Caco-2 (cell line): ENCODE results near the gene PLEKHG3. TPM values are rescaled to one million over a fixed set of nuclear protein-coding genes. Genes with fewer than 3 reads are reported as not detected.
A peak's percentile ranks its signal among the peaks of the same experiment; 100 is the strongest.

Experiments used
- BruUV-seq: library from RNA; stranded (reverse); fragments of 400-500 nt; replicated peaks from 2 replicates; lab custom pipeline; 2021; lab: Mats Ljungman, UMichigan
- CTCF ChIA-PET: fragments of 300-600 bp; sonication (Branson Sonifier 250); formaldehyde crosslinking; loops from one replicate; lab custom pipeline; 2022; ENCODE audit warnings: antibody characterized with exemption; lab: Charles Lee
- POLR2A ChIA-PET: fragments of 300-600 bp; sonication (Branson Sonifier 250); formaldehyde crosslinking; loops from one replicate; lab custom pipeline; 2022; ENCODE audit warnings: antibody characterized with exemption; lab: Charles Lee
- DNase-seq, 2 experiments: peaks; one replicate each; pipeline versions ENCODE4 v3.0.0 to v3.0.0-alpha.2; 2020 to 2022
- H3K27me3 ChIP-seq: replicated peaks from 2 replicates; pipeline ENCODE4 v1.6.0; 2011; ENCODE audit warnings: low read length; ENCODE audit not compliant: control insufficient read depth, insufficient read depth
- H3K36me3 ChIP-seq: 2 replicates; pipeline ENCODE4 v1.5.1; 2011; ENCODE audit warnings: low read length; ENCODE audit not compliant: control insufficient read depth, insufficient read depth
- H3K4me1 ChIP-seq: fragments of 250-450 bp; sonication (Bioruptor Pico); 2 replicates; pipeline ENCODE4 v1.5.1; 2020; ENCODE audit warnings: mild to moderate bottlenecking
- H3K4me3 ChIP-seq: 2 replicates; pipeline ENCODE4 v1.5.1; 2011; ENCODE audit warnings: low read depth, mild to moderate bottlenecking, control low read depth, low read length
- H3K9me3 ChIP-seq: fragments of 250-450 bp; sonication (Bioruptor Pico); 2 replicates; pipeline ENCODE4 v1.5.1; 2020; ENCODE audit warnings: mild to moderate bottlenecking, moderate library complexity
- H3K27ac Mint-ChIP-seq: one replicate; pipeline ENCODE4 v1.8.0; 2022; ENCODE audit warnings: mixed read lengths; ENCODE audit not compliant: unreplicated experiment
- H3K27me3 Mint-ChIP-seq: one replicate; pipeline ENCODE4 v1.8.0; 2022; ENCODE audit warnings: mixed read lengths; ENCODE audit not compliant: insufficient read depth, unreplicated experiment
- H3K36me3 Mint-ChIP-seq: one replicate; pipeline ENCODE4 v1.8.0; 2022; ENCODE audit warnings: mild to moderate bottlenecking, mixed read lengths; ENCODE audit not compliant: insufficient read depth, unreplicated experiment
- H3K4me1 Mint-ChIP-seq: one replicate; pipeline ENCODE4 v1.8.0; 2022; ENCODE audit warnings: low read depth, mixed read lengths; ENCODE audit not compliant: unreplicated experiment
- H3K4me3 Mint-ChIP-seq: one replicate; pipeline ENCODE4 v1.8.0; 2022; ENCODE audit warnings: mild to moderate bottlenecking, moderate library complexity, mixed read lengths; ENCODE audit not compliant: unreplicated experiment
- H3K9me3 Mint-ChIP-seq: one replicate; pipeline ENCODE4 v1.8.0; 2022; ENCODE audit warnings: mixed read lengths; ENCODE audit not compliant: unreplicated experiment
- CTCF ChIP-seq, 2 experiments: fragments of 200-600 bp in 1 of 2; IDR thresholded peaks; 1 replicate in 1 of 2; 2 replicates in 1 of 2; pipeline versions ENCODE4 v1.5.1 to v1.8.0; 2011 to 2022; ENCODE audit warnings: antibody characterized with exemption in 1 of 2, control low read depth in 1 of 2, inconsistent platforms in 1 of 2, low read depth in 1 of 2, low read length in 1 of 2, mild to moderate bottlenecking in 1 of 2, moderate library complexity in 1 of 2; ENCODE audit not compliant: insufficient read depth in 1 of 2, severe bottlenecking in 1 of 2, unreplicated experiment in 1 of 2
- intact Hi-C: fragments of 100-400 bp; cut with micrococcal nuclease; formaldehyde crosslinking; loops from one replicate; pipeline ENCODE4 v1.10.0; 2022; ENCODE audit not compliant: unreplicated experiment
- total RNA-seq: library from RNA; stranded (reverse); gene quantifications from 2 replicates; pipeline ENCODE4 v1.2.3, GENCODE V29; 2022

The PLEKHG3 gene
- total RNA-seq, 1 experiment from 2014 or later: 85.9 TPM

GRCh38 chr14:64698903-64699302, 5.3 kb upstream of the PLEKHG3 start:
- CTCF ChIA-PET: interaction anchor here (0.6 to 2.4 kb wide), 7 partner anchors 10 to 118 kb away, joined by 3 to 10 read pairs (median 6); no protein-coding TSS in a partner anchor
- H3K27me3 ChIP-seq: no peaks in the 10 kb centered on the region; the same call in 1 of the 2 replicates
- Mint-ChIP-seq H3K4me3 (peak overlapping the region; percentile 19), H3K27me3 (no peaks in the 10 kb centered on the region), H3K27ac (no peak overlapping the region), H3K4me1 (peaks cover 48% of the 10 kb centered on the region), H3K36me3 (peaks cover 6% of the 10 kb centered on the region), H3K9me3 (no peaks in the 10 kb centered on the region)
- H3K9me3 ChIP-seq: no peaks in the 10 kb centered on the region
- POLR2A ChIA-PET: interaction anchor here (0.6 to 1.0 kb wide), 5 partner anchors 12 to 67 kb away, joined by 3 to 7 read pairs (median 4); no protein-coding TSS in a partner anchor
- BruUV-seq: no TSS peak
- no peaks in the 10 kb centered on the region for H3K36me3 ChIP-seq
- peak; percentile 79 to 87 for DNase-seq
- H3K4me1 ChIP-seq: peaks cover 32% of the 10 kb centered on the region
- no peak overlapping the region for H3K4me3 ChIP-seq
- intact Hi-C loops: loop anchor here (2.0 kb wide), 2 partner anchors 18 to 60 kb away; no protein-coding TSS in a partner anchor
- TF ChIP-seq CTCF (IDR thresholded peaks at IDR 0.05; ENCODE audit: insufficient read depth in 1 of 2, low read depth in 1 of 2, low read length in 1 of 2, severe bottlenecking in 1 of 2, unreplicated experiment in 1 of 2): no peak

GRCh38 chr14:64700290-64700689, 3.9 kb upstream of the PLEKHG3 start:
- DNase-seq: no peak
- H3K4me1 ChIP-seq: peaks cover 27% of the 10 kb centered on the region
- Mint-ChIP-seq H3K36me3 (peaks cover 6% of the 10 kb centered on the region), H3K27me3 (no peaks in the 10 kb centered on the region), H3K4me1 (peaks cover 42% of the 10 kb centered on the region), H3K4me3 (no peak overlapping the region), H3K9me3 (no peaks in the 10 kb centered on the region), H3K27ac (no peak overlapping the region)
- ChIA-PET POLR2A (no interaction called here), CTCF (no interaction called here)
- intact Hi-C loops: no loop called here
- TF ChIP-seq CTCF (IDR thresholded peaks at IDR 0.05; ENCODE audit: insufficient read depth in 1 of 2, low read depth in 1 of 2, low read length in 1 of 2, severe bottlenecking in 1 of 2, unreplicated experiment in 1 of 2): no peak
- no TSS peak for BruUV-seq
- H3K36me3 ChIP-seq: no peaks in the 10 kb centered on the region
- no peaks in the 10 kb centered on the region for H3K9me3 ChIP-seq
- no peak overlapping the region for H3K4me3 ChIP-seq
- H3K27me3 ChIP-seq: no peaks in the 10 kb centered on the region

GRCh38 chr14:64700894-64701293, 3.3 kb upstream of the PLEKHG3 start:
- Mint-ChIP-seq H3K9me3 (no peaks in the 10 kb centered on the region), H3K4me1 (peaks cover 40% of the 10 kb centered on the region), H3K36me3 (peaks cover 8% of the 10 kb centered on the region), H3K27ac (no peak overlapping the region), H3K27me3 (no peaks in the 10 kb centered on the region), H3K4me3 (no peak overlapping the region)
- TF ChIP-seq CTCF (IDR thresholded peaks at IDR 0.05; ENCODE audit: insufficient read depth in 1 of 2, low read depth in 1 of 2, low read length in 1 of 2, severe bottlenecking in 1 of 2, unreplicated experiment in 1 of 2): no peak
- no peak for DNase-seq
- no peaks in the 10 kb centered on the region for H3K36me3 ChIP-seq
- H3K9me3 ChIP-seq: no peaks in the 10 kb centered on the region
- BruUV-seq: no TSS peak
- ChIA-PET POLR2A (no interaction called here), CTCF (no interaction called here)
- intact Hi-C loops: no loop called here
- peaks cover 27% of the 10 kb centered on the region for H3K4me1 ChIP-seq
- no peak overlapping the region for H3K4me3 ChIP-seq
- H3K27me3 ChIP-seq: no peaks in the 10 kb centered on the region
